CD4-positive, alpha-beta T cell treated with Interleukin-6 for 4 hours (primary cell): Measurements from ENCODE around the gene SLC28A1.
"Not testable (repeated sequence)": the region's sequence is repeated elsewhere in the genome, so short reads cannot be mapped to it uniquely, and the experiment has no call there.

Experiments
- DNase-seq: peaks from one replicate; pipeline ENCODE4 v3.0.0-alpha.2; 2020; ENCODE audit warnings: mixed read lengths

The SLC28A1 gene

DNA sequence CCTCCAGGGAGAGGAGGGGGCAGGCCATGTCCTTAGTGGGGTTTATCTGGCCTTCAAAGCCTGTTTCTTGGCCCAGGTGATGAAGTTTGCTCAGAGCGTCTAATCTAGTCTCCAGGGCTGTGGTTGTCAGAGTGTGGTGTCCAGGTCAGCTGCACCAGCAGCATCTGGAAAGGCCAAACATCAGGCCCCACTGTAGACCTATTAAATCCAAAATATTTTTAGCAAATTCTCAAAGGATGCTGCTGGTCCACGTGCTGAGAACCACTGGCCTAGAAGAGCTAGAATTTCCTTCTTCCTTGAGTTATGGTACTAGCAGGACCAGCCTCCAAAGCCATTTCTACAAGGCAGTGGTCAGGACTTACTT is 28.9 kb downstream of the SLC28A1 start:
- no peak for DNase-seq

DNA sequence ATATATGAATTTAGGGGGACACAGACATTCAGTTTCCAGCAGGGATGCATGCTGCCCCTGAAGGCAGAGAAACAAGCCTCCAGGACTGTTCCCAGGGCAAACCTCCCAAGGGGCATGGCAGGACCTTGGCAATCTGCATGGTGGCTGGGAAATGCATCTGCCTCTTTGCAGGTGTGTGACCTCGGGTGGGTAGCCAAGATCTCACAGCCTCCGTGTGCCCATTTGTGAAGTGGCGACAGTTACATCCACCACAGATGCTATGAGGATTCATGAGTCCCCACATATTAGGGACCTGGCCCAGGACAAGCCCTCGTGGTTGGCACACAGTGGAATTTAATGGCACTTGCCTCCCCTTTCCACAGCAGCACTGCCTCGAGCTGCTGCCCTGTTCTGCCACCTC is 29.9 kb downstream of the SLC28A1 start:
- DNase-seq, result no peak

DNA sequence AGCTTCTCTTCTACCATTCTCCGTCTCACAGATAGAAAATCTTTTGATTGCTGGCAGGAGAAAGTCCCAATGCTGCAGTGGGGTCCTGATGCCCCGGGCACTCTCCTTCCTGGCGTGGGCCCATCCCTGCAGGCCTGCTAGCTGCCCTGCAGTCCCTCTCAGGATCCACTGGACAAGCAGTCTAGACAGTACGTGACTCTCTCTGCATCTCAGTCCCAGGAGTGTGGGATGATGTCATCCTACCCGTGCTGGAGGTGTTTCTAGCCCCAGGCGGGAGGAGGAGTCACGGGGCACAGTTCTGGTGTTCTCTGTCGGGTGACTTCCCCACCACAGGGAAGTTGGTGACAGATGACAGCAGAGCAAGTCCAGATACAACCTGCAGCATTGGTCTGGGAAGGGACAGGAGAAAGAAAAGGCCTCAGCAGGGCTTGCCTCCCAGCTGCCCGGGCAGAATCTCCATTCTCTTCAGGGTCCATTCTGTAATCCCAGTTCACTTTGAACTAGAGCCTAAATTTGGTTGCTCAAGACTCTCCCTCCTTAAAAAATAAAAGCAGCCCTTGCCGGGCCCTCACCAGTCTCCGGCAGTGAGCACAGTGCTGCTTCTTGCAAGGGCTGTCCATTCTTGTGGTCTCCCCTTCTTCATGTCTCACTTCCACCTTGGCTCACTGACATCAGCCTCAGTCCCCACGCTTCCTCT is 30.6 kb downstream of the SLC28A1 start:
- DNase-seq, result no peak

DNA sequence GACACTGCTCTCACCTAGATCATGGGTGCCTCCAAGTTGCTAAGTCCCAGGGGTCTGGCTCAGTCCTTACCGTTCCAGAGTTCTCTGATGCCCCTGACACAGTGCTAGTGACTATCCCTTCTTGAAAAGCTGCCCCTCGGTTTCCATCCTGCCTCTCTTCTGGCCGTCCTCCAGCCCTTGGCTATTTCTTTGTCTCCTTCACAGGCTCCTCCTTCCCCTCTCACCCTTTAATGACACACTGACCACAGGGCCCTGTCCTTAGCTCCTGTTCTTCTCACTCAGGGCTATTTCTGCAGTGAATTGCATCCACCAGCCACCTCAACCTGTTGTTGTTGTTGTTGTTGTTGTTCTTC is 31.1 kb downstream of the SLC28A1 start:
- DNase-seq, result no peak

DNA sequence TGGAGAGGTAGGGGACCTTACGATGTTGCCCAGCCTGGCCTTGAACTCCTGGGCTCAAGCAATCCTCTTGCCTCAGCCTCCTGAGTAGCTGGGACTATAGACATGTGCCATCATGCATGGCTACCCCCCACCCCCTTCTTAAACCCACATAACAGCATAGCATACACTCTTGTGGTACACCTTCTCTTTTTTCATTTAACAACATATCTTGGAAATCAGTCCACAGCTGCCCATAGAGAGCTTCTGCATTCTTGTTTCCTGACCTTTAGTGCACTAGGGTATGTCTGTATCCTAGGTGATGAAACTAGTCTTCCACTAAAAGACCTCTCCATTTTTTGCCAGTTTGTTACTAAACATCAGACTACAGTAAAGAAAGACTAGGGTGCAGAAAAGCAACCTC is 33.0 kb downstream of the SLC28A1 start:
- no peak for DNase-seq

DNA sequence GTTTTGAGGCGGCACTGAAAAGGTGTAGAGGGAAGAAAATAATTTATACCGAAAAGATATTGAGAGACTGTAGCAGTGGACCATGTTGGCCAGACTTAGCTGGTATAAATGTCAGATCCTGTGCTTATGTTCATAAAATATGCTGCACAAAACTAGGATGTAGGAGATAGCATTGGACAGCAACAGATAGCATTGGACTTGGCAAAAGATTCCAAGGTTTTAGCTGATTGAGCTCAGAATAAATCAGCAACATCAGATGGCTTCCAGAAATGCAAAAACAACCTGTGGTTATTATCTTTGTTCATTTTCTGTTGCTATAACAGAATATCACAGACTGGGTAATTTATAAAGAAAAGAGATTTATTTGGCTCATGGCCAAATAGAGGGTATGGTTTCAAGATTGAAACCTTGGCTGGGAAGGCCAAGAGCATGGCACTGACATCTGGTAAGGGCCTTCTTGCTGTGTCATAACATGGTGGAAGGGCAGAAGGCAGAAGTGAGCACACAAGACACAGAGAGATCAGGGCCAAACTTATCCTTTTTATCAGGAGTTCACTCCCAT is 34.7 kb downstream of the SLC28A1 start:
- DNase-seq, result no peak

DNA sequence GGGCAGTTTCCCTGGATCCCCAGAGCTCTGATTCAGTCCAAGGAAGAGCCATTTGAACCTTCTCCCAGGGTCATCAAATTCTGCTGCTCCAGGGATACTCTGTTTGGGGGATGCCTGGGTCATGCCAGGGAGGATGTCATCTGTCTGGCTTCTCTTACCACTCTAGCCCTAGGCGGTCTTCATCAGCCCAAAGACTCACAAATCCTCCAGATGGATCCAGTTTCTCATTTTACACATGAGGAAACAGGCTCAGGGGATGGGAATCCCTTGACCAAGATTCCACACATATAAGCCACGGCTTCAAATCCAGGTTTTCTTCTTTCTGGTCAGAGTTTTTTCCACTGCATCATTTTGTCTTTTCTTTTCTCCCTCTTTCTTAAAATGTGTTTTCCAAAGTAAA is 36.7 kb downstream of the SLC28A1 start:
- no peak for DNase-seq

DNA sequence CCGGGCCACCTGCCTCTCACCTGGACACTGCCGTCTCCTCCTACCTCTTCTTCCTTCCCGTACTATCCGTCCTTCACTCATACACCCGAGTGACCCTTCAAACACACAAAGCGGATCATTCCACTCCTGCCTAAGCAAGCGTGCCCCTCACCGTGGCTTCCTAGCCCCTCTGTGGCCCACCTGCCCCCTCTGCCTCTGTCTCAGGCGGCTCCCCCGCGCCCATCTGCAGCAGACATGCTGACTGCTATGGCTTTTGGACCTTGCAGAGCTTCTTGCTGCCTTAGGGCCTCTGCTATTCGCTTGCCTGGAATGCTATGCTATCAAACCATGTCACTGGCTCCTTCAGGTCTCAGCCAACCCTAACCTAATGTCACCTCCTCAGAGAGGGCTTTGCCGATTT is 38.1 kb downstream of the SLC28A1 start:
- DNase-seq, result no peak

DNA sequence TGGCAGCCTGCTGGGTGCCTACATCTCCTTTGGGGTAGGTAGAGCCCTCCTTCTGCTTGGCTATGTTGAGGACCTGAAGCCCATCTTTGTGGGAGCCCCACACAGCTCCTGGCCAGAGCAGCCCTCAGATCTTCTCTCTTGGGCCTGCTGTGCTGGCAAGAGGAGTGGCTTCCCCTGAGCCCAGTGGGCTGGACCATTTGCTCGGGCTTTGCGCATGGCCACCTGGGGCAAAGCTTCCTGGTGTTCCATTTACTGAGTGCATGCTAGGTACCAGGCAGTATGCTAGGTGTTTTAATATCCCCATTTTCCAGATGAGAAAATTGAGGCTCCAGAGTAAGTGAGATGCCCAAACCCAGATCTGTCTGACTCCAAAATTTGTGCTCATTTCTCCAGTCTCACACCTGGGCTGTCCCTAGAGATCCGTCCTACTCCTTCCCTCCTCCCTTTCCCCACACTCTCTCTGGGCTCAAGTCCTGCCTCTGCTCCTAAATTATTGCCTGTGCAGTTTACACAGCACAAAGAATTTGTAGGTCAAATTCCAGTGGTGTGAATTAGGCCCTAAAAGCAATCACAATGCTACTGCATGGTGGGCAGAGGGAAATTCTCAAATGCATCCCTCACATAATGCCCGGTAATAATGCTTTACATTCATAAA is 39.7 kb downstream of the SLC28A1 start:
- DNase-seq, result no peak

DNA sequence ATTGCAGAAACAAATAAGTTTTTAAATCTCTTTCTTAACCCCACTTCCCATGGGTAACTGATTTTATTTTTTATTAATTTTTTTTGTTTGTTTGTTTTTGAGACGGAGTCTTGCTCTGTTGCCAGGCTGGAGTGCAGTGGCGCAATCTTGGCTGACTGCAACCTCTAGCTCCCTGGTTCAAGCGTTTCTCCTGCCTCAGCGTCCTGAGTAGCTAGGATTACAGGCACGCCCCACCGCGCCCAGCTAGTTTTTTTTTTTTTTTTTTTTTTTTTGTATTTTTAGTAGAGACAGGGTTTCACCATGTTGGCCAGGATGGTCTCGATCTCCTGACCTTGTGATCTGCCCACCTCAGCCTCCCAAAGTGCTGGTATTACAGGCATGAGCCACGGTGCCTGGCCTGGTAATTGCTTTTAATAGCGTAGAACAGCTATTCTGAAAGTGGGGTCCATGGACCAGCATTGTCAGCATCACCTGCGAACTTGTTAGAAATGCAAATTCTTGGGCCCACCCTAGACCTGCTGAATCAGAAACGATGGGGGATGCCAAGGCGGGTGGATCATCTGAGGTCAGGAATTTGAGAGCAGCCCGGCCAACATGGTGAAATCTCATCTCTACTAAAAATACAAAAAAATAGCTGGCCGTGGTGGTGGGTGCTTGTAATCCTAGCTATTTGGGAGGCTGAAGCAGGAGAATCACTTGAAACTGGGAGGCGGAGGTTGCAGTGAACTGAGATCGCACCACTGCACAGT is 40.5 kb downstream of the SLC28A1 start:
- not testable (repeated sequence) for DNase-seq

DNA sequence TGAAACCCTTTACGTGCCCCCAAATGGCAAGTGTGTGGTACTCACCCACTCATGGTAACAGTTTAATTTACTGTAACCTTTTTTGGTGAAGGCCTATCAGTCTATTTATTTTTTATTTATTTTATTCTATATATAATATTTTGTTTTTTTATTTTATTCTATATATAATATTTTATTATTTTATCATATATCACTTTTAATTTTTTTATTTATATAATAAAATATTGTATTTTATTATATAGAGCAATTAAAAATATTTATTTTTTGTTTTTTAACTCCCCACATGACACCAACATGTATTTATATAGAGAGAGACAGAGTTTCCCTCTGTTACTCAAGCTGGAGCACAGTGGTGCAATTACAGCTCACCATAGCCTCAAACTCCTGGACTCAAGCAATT is 41.4 kb downstream of the SLC28A1 start:
- DNase-seq, result no peak

DNA sequence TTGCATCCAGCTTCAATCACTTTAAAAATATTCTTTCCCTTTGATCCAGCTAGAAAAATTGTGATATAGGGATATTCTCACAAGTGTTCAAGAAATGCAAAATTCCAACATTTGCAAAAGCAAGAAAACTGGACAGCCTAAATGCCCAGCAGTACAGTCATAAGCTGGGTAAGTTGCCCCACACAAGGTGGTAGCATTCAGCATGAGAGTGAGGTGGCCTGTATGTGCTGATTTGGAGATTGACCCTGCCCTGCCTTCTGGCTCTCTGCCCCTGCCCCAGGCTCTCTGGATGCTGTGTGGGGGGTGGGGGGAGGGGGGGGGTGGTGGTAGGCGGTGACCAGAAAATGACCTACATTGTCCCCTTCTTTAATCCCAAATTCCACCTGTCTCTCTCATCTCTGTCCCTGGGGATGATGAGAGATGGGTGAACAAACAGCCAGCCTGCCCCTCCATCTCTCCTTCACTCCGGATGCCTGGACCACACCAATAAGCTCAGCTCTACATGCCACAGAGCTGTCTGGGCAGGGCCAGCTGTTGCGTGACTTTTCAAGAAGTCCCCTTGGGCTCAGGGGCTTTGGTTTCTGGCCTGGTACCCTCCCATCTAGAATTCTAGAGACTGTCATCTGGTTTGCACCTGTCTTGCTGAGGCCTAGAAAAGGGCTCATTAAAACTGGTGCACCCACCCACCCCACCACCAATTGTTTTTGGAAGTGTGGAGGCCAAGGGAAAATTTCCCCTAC is 42.2 kb downstream of the SLC28A1 start:
- no peak for DNase-seq

DNA sequence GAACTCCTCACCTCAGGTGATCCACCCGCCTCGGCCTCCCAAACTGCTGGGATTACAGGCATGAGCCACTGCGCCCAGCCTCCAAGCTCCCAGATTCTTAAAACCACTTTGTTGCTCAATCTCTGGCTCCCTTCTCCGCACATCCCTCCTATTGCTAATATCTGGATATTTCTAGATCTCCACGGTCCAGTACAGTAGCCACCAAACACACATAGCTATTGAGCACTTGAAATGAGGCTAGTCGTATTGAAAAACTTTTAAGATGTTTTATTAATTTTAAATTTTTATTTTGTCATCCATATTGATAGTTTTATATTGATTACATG is 44.3 kb downstream of the SLC28A1 start:
- no peak for DNase-seq

DNA sequence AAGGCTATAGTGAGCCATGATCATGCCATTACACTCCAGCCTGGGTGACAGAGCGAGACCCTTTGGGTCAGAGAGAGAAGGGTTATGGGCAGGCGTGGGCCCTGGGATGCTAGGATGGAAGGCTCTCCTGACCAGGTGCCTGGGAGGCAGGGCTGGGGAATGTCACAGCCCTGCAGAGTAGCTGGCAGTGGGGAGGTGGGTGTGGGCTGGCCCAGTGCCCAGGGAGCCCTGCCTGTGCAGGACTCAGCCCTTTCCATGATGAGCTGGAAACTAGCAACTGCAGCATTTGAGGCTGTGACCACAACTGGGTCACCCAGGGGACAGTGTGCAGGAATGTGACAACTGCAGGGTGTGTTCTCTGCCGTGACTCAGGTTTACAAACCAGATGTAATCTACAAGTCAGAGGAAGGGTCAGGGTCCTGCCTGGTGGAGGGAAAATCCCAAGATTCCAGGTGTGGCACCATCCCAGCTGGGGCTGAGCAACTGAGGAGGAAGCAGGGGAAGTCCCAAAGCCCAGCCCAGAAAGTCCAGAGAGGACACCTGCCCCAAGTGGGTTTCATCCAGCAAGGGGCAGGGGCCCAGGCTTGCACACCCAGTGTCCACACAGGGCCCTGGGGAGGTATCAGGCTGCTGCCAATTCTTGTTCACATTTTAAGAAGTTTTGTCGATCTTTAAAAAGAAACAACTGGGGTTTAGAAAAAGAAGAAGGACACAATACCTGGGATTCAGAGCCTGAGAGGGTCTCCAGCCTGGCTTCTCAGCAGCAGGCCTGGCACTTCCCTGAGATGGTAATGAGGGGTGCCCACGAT is 45.5 kb downstream of the SLC28A1 start:
- DNase-seq, result no peak

DNA sequence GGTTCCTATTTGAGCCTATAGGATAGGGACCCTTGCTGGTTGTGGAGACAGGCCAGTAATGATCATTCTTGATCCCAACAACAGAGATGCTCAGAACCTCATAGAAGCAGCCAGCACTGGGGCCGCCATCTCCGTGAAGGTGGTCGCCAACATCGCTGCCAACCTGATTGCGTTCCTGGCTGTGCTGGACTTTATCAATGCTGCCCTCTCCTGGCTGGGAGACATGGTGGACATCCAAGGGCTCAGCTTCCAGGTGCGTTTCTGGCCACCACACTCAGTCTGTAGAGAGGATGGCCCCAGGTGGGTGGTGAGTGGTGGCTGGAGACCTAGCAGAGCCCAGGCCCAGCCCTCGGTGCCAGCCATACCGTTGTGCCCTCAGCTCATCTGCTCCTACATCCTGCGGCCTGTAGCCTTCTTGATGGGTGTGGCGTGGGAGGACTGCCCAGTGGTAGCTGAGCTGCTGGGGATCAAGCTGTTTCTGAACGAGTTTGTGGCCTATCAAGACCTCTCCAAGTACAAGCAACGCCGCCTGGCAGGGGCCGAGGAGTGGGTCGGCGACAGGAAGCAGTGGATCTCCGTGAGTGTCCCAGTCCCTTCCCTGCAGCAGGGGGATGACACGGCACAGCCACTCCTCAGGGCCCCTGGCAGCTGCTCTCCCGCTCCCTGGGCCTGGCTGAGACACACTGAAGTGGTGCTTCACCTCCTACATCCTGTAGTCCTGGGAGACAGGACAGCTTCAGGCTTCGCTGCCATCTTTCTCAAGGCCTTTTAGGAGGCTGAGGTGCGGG is 50.7 kb downstream of the SLC28A1 start:
- DNase-seq, result no peak

DNA sequence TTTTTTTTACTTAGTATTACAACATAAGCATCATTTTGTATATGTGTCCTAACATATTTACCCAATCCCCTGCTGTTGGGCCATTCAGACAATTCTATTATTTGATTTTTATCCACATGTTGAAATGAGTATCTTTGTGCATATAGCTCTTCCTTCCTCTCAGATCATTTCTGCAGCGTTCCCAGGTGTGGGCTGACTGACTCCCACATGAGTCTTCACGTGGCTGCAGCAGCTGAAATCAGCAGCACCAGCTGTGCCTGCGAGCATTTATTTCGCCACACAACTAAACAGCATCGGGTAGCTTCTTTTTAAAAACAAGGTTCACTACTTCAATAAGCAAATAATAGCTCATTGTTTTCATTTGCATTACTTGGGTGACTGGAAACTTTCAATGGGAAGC is 52.7 kb downstream of the SLC28A1 start:
- no peak for DNase-seq

DNA sequence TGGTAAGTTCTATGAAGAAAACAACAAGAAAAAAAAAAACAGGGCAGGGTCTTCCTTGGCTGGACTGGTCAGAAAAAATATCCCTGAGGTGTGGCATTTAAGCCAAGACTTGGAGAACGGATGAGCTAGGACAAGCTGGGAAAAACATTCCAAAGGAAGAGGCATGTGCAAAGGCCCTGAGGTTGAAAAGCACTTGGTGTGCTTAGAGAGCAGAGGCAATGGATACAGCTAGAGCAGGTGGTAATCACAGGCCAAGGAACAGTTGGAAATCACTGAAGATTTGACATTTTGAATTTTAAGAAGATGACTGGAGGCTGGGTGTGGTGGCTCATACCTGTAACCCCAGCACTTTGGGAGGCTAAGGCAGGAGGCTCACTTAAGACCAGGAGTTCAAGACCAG is 54.3 kb downstream of the SLC28A1 start:
- no peak for DNase-seq

DNA sequence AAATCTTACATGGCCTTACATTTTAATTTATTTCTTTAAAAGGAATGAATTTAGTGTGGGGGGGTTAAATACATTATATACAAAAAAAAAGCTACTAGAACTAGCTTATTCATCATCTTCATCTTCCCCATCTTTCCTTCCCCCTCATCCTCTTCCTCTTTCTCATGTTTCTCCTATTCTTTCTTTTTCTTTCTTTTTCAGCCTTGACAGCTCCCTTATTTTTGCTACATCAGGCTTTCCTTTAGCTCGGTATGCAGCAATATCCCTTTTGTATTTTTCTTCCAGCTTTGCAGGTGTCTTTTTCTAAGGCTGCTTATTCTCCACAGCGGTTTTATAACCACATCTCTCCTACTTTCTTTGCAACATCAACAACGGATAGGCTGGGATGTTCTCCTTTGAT is 55.9 kb downstream of the SLC28A1 start:
- no peak for DNase-seq

DNA sequence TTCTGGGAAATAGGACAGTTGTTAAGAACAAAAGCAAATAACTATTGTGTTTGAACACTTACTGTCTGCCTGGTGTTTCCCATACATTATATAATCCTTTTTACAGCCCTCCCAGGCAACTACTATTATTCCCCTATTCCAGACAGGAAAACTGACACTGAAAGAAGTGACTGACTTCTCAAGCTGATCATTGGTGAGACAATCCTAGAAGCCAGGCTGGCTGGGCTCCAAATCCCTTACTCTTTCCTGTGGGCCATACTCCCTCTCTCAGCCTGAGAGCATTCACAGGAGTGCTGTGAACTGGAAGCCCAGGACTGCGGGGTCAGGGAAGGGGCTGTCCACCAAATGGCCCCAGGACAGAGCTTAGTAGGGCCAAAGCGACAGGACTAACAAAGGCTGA is 58.0 kb downstream of the SLC28A1 start:
- no peak for DNase-seq

DNA sequence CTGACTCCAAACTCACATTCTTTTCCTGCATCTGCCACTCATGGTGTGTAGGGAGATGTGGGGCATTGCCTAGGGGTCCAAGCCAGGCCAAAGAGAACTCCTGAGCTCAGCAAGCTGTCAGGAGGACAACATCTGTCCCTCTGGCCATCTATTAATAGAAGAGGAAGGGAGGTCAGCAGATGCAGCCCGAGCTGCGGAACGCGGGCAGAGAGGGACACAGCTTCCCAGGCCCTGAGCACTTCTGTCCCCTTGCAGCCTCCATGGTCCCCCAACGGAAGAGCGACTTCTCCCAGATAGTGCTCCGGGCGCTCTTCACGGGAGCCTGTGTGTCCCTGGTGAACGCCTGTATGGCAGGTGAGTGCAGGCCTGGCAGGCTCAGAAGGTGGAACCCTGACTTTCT is 59.8 kb downstream of the SLC28A1 start:
- DNase-seq, result no peak

DNA sequence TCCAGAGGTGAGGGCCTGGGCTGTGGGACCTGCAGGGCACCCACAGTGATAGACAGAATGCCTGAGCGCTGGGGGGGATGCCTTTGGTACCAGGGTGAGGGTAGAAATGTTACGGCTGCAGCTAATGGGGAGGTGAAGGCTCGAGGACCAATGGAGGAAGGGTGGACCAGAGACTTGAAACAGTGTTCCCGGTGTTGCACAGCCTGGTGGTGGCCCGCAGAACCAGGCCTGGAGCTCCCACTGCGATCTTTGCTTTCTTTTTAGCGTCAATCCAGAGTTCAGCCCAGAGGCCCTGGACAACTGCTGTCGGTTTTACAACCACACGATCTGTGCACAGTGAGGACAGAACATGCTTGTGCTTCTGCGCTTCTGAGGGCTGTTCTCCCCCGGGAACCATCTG is 60.4 kb downstream of the SLC28A1 start:
- no peak for DNase-seq
